GM10847 (cell line): ENCODE results near the gene F7.
A peak's percentile ranks its signal among the peaks of the same experiment; 100 is the strongest.

ENCODE experiments used
- POLR2A ChIP-seq: IDR thresholded peaks from 2 replicates; pipeline ENCODE4 v1.6.1; 2011; ENCODE audit not compliant: insufficient read length; ENCODE audit errors: extremely low read depth

The F7 gene

GRCh38 chr13:113145911-113146598 is 40.5 kb downstream of the F7 start:
- no peak for TF ChIP-seq POLR2A

DNA sequence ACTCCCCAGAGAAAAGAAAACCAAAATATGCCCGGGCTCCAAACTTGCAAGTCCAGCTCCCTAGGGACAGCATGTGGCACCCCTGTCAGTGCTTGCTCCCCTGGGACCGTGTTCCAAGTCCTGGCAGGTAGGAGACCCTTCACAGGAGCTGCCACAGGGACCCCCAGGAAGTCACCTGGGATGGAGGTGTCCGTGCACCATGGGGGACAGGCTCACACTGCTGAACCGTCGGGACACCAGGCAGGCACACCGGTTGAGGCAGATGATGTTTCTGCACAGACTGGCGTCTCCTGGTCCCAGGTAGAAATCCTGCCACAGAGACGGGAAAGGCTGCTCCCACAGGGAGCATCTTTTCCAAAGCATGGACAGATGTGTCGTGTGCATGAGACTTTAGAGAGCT is 41.2 kb downstream of the F7 start:
- no peak for TF ChIP-seq POLR2A

GRCh38 chr13:113147206-113147605 is 41.6 kb downstream of the F7 start:
- no peak for TF ChIP-seq POLR2A

DNA sequence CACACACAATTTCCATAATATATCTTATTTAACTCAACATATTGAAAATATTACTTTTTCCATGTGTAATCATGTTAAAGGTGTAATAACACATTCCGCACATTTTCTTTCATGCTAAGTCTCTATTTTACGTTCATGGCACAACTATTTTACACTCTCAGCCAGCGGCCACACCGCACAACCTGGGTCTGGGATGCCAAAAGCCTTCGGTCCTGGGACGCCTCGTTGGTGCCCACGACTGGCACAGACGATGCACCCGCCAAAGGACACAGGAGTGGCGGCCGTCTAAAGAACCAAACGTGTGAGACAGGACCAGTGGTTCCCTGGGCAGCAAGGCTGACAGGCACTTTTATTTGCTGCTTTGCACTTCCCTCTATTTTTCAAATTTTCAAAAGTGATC is 42.8 kb downstream of the F7 start:
- no peak for TF ChIP-seq POLR2A

- TF ChIP-seq POLR2A, result no peak
Measured at GRCh38 chr13:113148940-113149503, 43.4 kb downstream of the F7 start.

GRCh38 chr13:113149711-113150549 is 44.3 kb downstream of the F7 start:
- no peak for TF ChIP-seq POLR2A

GRCh38 chr13:113150550-113151365 is 45.2 kb downstream of the F7 start:
- no peak for TF ChIP-seq POLR2A

DNA sequence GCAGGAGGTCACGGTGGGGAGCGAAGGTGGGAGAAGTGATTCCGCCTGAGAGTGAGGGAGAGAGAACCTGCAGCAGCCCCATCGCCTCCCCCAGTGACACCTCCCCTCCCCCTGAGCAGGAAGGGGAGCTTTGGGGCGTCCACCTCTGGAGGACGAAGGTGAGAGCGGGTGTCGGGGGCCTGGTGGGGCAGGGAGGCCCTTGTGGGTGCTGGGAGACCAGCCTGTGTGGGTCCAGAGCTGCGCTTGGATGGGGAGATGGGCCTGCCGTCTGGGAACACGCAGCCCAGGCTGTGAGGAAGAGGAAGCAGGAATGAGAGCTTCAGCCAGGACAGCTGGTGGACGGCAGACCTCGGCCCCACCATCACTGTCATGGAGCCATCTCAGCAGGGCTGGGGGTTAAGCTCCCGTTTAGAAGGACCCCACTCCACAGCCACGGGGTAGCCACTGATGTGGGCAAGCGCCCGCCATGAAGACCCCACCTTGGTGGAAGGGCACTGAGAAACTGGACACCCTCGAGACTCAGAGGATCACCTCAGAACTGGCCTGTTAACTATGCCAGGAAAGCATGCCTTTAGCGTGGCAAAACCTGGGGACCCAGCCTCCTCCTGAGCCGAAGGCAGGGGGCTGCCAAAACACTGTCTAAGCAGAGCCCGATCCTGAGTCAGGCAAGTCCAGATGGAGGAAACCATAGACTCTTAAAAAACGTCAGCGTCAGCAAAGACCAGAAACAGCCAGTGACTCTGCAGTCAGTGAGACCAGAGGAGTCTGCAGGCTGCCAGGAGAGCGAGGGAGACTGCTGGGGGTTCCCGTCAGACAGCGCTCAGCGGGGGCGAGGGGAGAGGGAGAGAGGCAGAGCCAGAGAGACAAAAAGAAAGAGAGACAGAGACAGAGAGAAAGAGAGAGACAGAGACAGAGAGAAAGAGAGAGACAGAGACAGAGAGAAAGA is 46.4 kb downstream of the F7 start:
- no peak for TF ChIP-seq POLR2A

- TF ChIP-seq POLR2A, result no peak
Measured at GRCh38 chr13:113152691-113152983, 47.0 kb downstream of the F7 start.

GRCh38 chr13:113152984-113153809 is 47.6 kb downstream of the F7 start:
- no peak for TF ChIP-seq POLR2A

GRCh38 chr13:113153810-113154748 is 48.5 kb downstream of the F7 start:
- peak; percentile 38 for TF ChIP-seq POLR2A

DNA sequence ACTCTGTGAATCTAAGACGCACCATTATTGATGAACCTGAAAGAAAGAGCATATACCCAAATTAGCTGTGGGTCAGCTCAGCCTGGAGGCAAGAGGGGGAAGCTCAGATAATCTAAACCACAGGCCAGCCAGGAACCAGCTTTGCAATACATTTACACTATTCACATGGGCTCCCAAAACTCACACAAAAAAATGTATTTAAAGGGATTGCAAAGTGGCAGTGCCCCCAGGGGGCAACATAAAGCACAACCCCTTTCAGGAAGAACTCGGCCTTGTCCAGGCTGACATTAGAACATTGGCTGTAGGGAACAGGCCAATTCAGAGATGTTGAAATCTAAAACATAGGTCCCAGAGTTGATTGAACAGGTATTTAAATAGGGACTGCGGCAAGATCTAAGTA is 49.6 kb downstream of the F7 start:
- no peak for TF ChIP-seq POLR2A
